ENCODE results near the gene TNFSF18. TPM values are rescaled to one million over a fixed set of nuclear protein-coding genes. Genes with fewer than 3 reads are reported as not detected.

The TNFSF18 gene
- total and polyA plus RNA-seq, 2 experiments from 2014 or later: 0.06 TPM; not detected in 1

DNA sequence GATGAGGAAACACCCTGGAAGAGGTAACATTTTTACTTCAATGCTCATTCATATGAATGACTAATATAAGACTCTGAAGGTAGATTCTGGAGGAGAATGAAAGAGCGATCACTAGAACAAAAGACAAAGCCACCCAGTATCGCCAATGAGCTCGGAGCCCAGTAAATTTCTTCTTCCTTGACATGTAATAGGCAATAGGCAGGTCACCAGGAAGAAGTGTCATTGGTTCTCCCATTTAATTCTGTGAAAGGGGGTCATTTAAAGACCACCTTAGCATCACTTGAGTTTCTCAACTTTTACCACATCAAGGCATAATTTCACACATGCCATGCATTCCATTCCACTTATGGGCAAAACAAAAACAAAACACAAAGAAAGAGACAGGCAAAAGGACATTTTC is 7.9 kb downstream of the TNFSF18 start:
- Histone ChIP-seq H3K9me3 (ENCODE audit: low read depth) (no peaks in the 10 kb centered on the region), H3K4me3 (no peak overlapping the region), H3K27me3 (no peaks in the 10 kb centered on the region), H3K4me1 (ENCODE audit: low read depth) (no peaks in the 10 kb centered on the region), H3K36me3 (no peaks in the 10 kb centered on the region), H3K27ac (no peak overlapping the region)
- DNase-seq (ENCODE audit: low read depth in 1 of 2, low spot score in 1 of 2): peak in 1 of 2 donors; percentile 25
- TF ChIP-seq CTCF (IDR thresholded peaks at IDR 0.05; ENCODE audit: low read depth, low read length): no peak

DNA sequence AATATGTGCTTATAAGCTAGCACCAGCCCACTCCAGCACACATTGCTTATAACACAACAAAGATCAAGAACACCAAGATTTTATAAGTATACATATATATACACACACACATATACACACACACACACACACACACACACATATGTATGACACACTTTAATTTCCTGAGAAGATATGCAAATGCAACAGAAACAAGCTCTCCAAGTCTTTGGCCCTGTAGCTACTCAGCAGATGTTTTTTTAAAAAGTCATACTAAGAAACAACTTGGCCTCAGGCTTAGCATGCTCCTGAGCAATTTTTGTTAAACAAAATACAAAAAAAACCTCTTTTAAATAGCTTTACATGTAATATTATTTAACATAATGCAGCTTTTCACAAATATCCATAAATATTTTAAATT is 11.1 kb downstream of the TNFSF18 start:
- no peaks in the 10 kb centered on the region for H3K4me1 ChIP-seq (ENCODE audit: low read depth)

GRCh38 chr1:173038875-173039554 is 11.7 kb downstream of the TNFSF18 start:
- H3K4me1 ChIP-seq (ENCODE audit: low read depth): no peaks in the 10 kb centered on the region
- no peak for TF ChIP-seq CTCF (IDR thresholded peaks at IDR 0.05; ENCODE audit: low read depth, low read length)
- H3K36me3 ChIP-seq: no peaks in the 10 kb centered on the region
- DNase-seq (ENCODE audit: low read depth in 1 of 2, low spot score in 1 of 2): no peak
- no peak overlapping the region for H3K27ac ChIP-seq
- H3K27me3 ChIP-seq: no peaks in the 10 kb centered on the region
- H3K4me3 ChIP-seq: no peak overlapping the region
- no peaks in the 10 kb centered on the region for H3K9me3 ChIP-seq (ENCODE audit: low read depth)

More for the DNA sequence above, 11.1 kb downstream of the TNFSF18 start:
- no peak overlapping the region for H3K4me3 ChIP-seq
- DNase-seq (ENCODE audit: low read depth in 1 of 2, low spot score in 1 of 2): peak in 1 of 2 donors; percentile 26
- H3K27me3 ChIP-seq: no peaks in the 10 kb centered on the region
- no peak for TF ChIP-seq CTCF (IDR thresholded peaks at IDR 0.05; ENCODE audit: low read depth, low read length)
- H3K27ac ChIP-seq: no peak overlapping the region
- no peaks in the 10 kb centered on the region for H3K36me3 ChIP-seq
- H3K9me3 ChIP-seq (ENCODE audit: low read depth): no peaks in the 10 kb centered on the region

- H3K4me3 ChIP-seq: no peak overlapping the region
- H3K4me1 ChIP-seq (ENCODE audit: low read depth): no peaks in the 10 kb centered on the region
- no peak overlapping the region for H3K27ac ChIP-seq
- H3K27me3 ChIP-seq: no peaks in the 10 kb centered on the region
- no peak for DNase-seq (ENCODE audit: low read depth in 1 of 2, low spot score in 1 of 2)
- no peaks in the 10 kb centered on the region for H3K36me3 ChIP-seq
- no peak for TF ChIP-seq CTCF (IDR thresholded peaks at IDR 0.05; ENCODE audit: low read depth, low read length)
- H3K9me3 ChIP-seq (ENCODE audit: low read depth): no peaks in the 10 kb centered on the region
These were observed 26.2 kb downstream of the TNFSF18 start for GRCh38 chr1:173024543-173024942.

DNA sequence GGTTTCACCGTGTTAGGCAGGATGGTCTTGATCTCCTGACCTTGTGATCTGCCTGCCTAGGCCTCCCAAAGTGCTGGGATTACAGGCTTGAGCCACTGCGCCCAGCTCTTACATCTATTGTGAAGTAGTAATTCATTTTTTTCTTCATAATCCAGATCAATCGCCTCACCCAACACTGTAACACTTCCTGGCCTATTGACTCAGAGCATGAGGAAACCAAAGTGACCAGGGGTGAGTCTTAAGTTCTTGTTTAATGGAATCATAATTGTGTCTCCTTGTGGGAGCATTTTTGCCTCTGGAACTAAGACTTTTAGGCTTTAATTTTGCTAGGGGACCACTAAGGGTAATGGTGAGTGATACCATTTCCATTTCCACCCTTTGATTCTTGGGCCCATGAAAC is 27.4 kb downstream of the TNFSF18 start:
- no peak for DNase-seq (ENCODE audit: low read depth in 1 of 2, low spot score in 1 of 2)
- Histone ChIP-seq H3K27ac (no peak overlapping the region), H3K27me3 (no peaks in the 10 kb centered on the region), H3K4me1 (ENCODE audit: low read depth) (no peaks in the 10 kb centered on the region), H3K4me3 (no peak overlapping the region), H3K9me3 (ENCODE audit: low read depth) (no peaks in the 10 kb centered on the region), H3K36me3 (no peaks in the 10 kb centered on the region)
- TF ChIP-seq CTCF (IDR thresholded peaks at IDR 0.05; ENCODE audit: low read depth, low read length): no peak
